Measurements from ENCODE around the gene GGA1. TPM values are rescaled to one million over a fixed set of nuclear protein-coding genes. Genes with fewer than 3 reads are reported as not detected.
"Not testable (repeated sequence)": the region's sequence is repeated elsewhere in the genome, so short reads cannot be mapped to it uniquely, and the experiment has no call there.

Gene GGA1
- total RNA-seq, 1 donor from 2014 or later = 132 TPM

GRCh38 chr22:37654563-37655251 lies 46.1 kb downstream of the GGA1 start:
- H3K27ac Mint-ChIP-seq = no peak overlapping the region

GRCh38 chr22:37655252-37655563 lies 46.6 kb downstream of the GGA1 start:
- H3K27ac Mint-ChIP-seq = no peak overlapping the region
- peaks cover 1% of the 10 kb centered on the region for H3K36me3 Mint-ChIP-seq (ENCODE audit: insufficient read depth)
- H3K4me3 Mint-ChIP-seq (ENCODE audit: low read depth) = no peak overlapping the region
- no peak for DNase-seq (ENCODE audit: low spot score, unreplicated experiment)
- no peak for TF ChIP-seq CTCF (IDR thresholded peaks at IDR 0.05; ENCODE audit: unreplicated experiment)
- H3K27me3 Mint-ChIP-seq = no peaks in the 10 kb centered on the region
- H3K9me3 Mint-ChIP-seq (ENCODE audit: low read depth) = no peaks in the 10 kb centered on the region
- peaks cover 15% of the 10 kb centered on the region for H3K4me1 Mint-ChIP-seq (ENCODE audit: low read depth)

More at GRCh38 chr22:37654563-37655251, 46.1 kb downstream of the GGA1 start:
- peaks cover 1% of the 10 kb centered on the region for H3K36me3 Mint-ChIP-seq (ENCODE audit: insufficient read depth)
- no peak for TF ChIP-seq CTCF (IDR thresholded peaks at IDR 0.05; ENCODE audit: unreplicated experiment)
- no peak for DNase-seq (ENCODE audit: low spot score, unreplicated experiment)
- H3K4me1 Mint-ChIP-seq (ENCODE audit: low read depth) = peaks cover 11% of the 10 kb centered on the region
- H3K4me3 Mint-ChIP-seq (ENCODE audit: low read depth) = no peak overlapping the region
- no peaks in the 10 kb centered on the region for H3K27me3 Mint-ChIP-seq
- H3K9me3 Mint-ChIP-seq (ENCODE audit: low read depth) = no peaks in the 10 kb centered on the region

GRCh38 chr22:37656583-37656982 lies 47.9 kb downstream of the GGA1 start:
- H3K27ac Mint-ChIP-seq = not testable (repeated sequence)

GRCh38 chr22:37657590-37658132 lies 49.0 kb downstream of the GGA1 start:
- Mint-ChIP-seq H3K36me3 (ENCODE audit: insufficient read depth) (peaks cover 1% of the 10 kb centered on the region), H3K4me1 (ENCODE audit: low read depth) (peaks cover 26% of the 10 kb centered on the region), H3K9me3 (ENCODE audit: low read depth) (no peaks in the 10 kb centered on the region), H3K27ac (peak overlapping the region; percentile 95), H3K27me3 (no peaks in the 10 kb centered on the region), H3K4me3 (ENCODE audit: low read depth) (peak overlapping the region; percentile 81)
- no peak for TF ChIP-seq CTCF (IDR thresholded peaks at IDR 0.05; ENCODE audit: unreplicated experiment)
- no peak for DNase-seq (ENCODE audit: low spot score, unreplicated experiment)

More at GRCh38 chr22:37656583-37656982, 47.9 kb downstream of the GGA1 start:
- not testable (repeated sequence) for H3K4me3 Mint-ChIP-seq (ENCODE audit: low read depth); H3K27me3 Mint-ChIP-seq; H3K36me3 Mint-ChIP-seq (ENCODE audit: insufficient read depth); H3K9me3 Mint-ChIP-seq (ENCODE audit: low read depth); DNase-seq (ENCODE audit: low spot score, unreplicated experiment)
- peaks cover 24% of the 10 kb centered on the region for H3K4me1 Mint-ChIP-seq (ENCODE audit: low read depth)

GRCh38 chr22:37658133-37659065 lies 49.8 kb downstream of the GGA1 start, which contains the start of gene PDXP:
Gene PDXP, plus strand, starts transcription at chr22:37658723. Its CDS starts 60 bp downstream, at chr22:37658783.
- TF ChIP-seq CTCF (IDR thresholded peaks at IDR 0.05; ENCODE audit: unreplicated experiment) = no peak
- peaks cover 26% of the 10 kb centered on the region for H3K4me1 Mint-ChIP-seq (ENCODE audit: low read depth)
- peak within 1 kb of the TSS; percentile 95 for H3K27ac Mint-ChIP-seq
- peak within 1 kb of the TSS; percentile 81 for H3K4me3 Mint-ChIP-seq (ENCODE audit: low read depth)
- no peaks in the 10 kb centered on the region for H3K9me3 Mint-ChIP-seq (ENCODE audit: low read depth)
- DNase-seq (ENCODE audit: low spot score, unreplicated experiment) = peak; percentile 96
- no peaks in the 10 kb centered on the region for H3K27me3 Mint-ChIP-seq
- peaks cover 1% of the 10 kb centered on the region for H3K36me3 Mint-ChIP-seq (ENCODE audit: insufficient read depth)
